ENCODE measurements around the gene NPHP1. TPM values are rescaled to one million over a fixed set of nuclear protein-coding genes. Genes with fewer than 3 reads are reported as not detected.

NPHP1 gene
- total and polyA plus RNA-seq, 2 donors (not counting 1 experiment from before 2014, with no cell fraction given): 2.4 TPM

DNA sequence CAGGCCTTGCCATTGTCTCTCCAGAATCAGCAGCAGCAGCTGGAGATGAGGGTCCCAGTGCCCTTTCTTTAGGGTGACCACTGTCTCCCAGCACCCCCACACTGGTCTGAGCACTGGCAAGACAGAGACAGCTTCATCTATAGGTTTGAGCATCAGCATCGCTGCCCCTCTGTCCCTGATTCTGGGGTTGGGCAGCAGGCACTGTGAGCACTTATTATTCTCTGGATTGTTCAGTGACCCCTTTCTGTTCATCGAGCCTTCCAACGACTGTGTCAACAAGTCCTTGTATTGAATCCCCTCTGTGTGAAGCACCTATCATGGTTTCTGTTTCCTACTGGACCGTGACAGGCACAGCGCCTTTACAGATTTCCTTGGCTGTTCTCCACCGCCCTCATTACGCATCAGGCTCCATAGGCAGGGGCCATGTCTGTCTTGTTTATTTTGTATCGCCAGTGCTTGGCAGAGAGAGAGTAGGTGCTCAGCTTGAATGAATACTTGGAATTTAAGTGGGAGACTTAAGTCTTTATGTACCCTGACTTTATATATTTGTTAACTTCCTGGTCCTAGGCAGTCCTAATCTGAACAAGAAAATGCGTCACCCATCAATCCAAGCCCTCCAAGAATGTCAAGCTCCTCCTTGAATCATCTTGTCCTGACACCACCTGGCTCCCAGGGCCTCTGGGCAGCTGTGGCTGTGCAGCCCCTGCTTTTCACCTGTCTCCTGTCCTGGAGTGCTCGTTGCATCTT, 100.6 kb downstream of the NPHP1 start:
- H3K9me3 ChIP-seq (ENCODE audit: control extremely low read depth in 1 of 3, control insufficient read depth in 2 of 3, insufficient read depth in 1 of 3, low read length in 2 of 3): peaks cover 0 to 9% (median 0%) of the 10 kb centered on the region in 3 donors
- DNase-seq: no peak
- no peaks in the 10 kb centered on the region for H3K36me3 ChIP-seq (replicated peaks in 1 of 2; ENCODE audit: control extremely low read depth in 1 of 2, control insufficient read depth in 1 of 2, extremely low read depth in 1 of 2, insufficient read depth in 2 of 2, low read length in 1 of 2)
- intact Hi-C loops (cut with micrococcal nuclease): no loop called here
- TF ChIP-seq EZH2 (IDR thresholded peaks at IDR 0.05; ENCODE audit: borderline replicate concordance, insufficient read depth, low read depth, low read length, poor library complexity, severe bottlenecking): no peak
- TF ChIP-seq, protein P1, sequence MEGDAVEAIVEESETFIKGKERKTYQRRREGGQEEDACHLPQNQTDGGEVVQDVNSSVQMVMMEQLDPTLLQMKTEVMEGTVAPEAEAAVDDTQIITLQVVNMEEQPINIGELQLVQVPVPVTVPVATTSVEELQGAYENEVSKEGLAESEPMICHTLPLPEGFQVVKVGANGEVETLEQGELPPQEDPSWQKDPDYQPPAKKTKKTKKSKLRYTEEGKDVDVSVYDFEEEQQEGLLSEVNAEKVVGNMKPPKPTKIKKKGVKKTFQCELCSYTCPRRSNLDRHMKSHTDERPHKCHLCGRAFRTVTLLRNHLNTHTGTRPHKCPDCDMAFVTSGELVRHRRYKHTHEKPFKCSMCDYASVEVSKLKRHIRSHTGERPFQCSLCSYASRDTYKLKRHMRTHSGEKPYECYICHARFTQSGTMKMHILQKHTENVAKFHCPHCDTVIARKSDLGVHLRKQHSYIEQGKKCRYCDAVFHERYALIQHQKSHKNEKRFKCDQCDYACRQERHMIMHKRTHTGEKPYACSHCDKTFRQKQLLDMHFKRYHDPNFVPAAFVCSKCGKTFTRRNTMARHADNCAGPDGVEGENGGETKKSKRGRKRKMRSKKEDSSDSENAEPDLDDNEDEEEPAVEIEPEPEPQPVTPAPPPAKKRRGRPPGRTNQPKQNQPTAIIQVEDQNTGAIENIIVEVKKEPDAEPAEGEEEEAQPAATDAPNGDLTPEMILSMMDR (IDR thresholded peaks at IDR 0.05): no peak
- 92% methylated on average over 8 of the region's 10 CpGs for WGBS (ENCODE audit: insufficient coverage)
- H3K4me2 ChIP-seq (replicated peaks; ENCODE audit: low read depth, low read length, poor library complexity, severe bottlenecking): no peak overlapping the region
- H3K79me2 ChIP-seq (ENCODE audit: control insufficient read depth, insufficient read depth, low read length): no peaks in the 10 kb centered on the region
- no peak overlapping the region for H3K4me3 ChIP-seq (ENCODE audit: control extremely low read depth in 1 of 5, extremely low read depth in 1 of 5, insufficient read depth in 1 of 5, low read depth in 2 of 5, low read length in 4 of 5)
- POLR2A ChIA-PET: no interaction called here
- CTCF ChIA-PET: no interaction called here
- H3K9ac ChIP-seq (ENCODE audit: low read length): no peak overlapping the region
- no peaks in the 10 kb centered on the region for H4K20me1 ChIP-seq (ENCODE audit: control insufficient read depth, insufficient read depth, low read length, poor library complexity, severe bottlenecking)
- H3K27ac ChIP-seq (ENCODE audit: low read length in 2 of 2): no peak overlapping the region
- peaks cover 0 to 8% (median 0%) of the 10 kb centered on the region in 4 experiments for H3K27me3 ChIP-seq (replicated peaks in 1 of 4; ENCODE audit: control extremely low read depth in 1 of 4, control insufficient read depth in 3 of 4, insufficient read depth in 4 of 4, low read length in 3 of 4)
- no peaks in the 10 kb centered on the region for H3K4me1 ChIP-seq (ENCODE audit: control insufficient read depth in 2 of 2, insufficient read depth in 2 of 2, low read length in 2 of 2)
- H2AFZ ChIP-seq (ENCODE audit: insufficient read depth, low read depth, low read length, poor library complexity, severe bottlenecking): no peak overlapping the region
- Mint-ChIP-seq H3K9me3 (ENCODE audit: insufficient read depth) (no peaks in the 10 kb centered on the region), H3K4me3 (no peak overlapping the region), H3K27me3 (peaks cover 53% of the 10 kb centered on the region), H3K27ac (no peak overlapping the region), H3K4me1 (no peaks in the 10 kb centered on the region)
- no peak for ATAC-seq (ENCODE audit: low read depth)
